ENCODE measurements around the gene MACROD1.

DNA sequence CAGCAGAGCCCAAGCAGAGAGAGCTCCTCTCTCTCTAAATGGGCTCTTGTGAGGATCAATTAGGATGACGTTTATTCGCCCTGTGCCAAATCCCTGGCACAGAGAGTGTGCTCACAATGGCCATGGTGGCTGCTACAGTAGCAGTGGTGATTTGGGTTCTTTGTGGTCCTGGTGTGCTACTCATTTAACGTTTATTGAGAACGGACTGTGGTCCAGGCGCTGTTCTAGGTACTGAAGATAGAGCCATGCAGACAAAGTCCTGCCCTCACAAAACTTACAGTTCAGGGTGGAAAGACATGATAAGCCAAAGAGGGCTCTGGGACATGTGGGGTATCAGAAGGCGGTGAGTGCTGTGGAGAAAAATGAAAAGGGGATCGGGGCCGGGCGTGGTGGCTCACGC, 174.4 kb downstream of the MACROD1 start:
- TF ChIP-seq EZH2 (IDR thresholded peaks at IDR 0.05), result no peak
- TF ChIP-seq POLR2AphosphoS5 (IDR thresholded peaks at IDR 0.05; ENCODE audit: borderline replicate concordance, low read depth, low read length), result no peak
- no peak for TF ChIP-seq FOXP2 (optimal IDR thresholded peaks at IDR 0.05; ENCODE audit: control extremely low read depth, extremely low read length, insufficient read depth)

Data from SK-N-MC (cell line).